GM18498 (cell line): ENCODE measurements around the gene CDC25B.
"Not testable (repeated sequence)": the region's sequence is repeated elsewhere in the genome, so short reads cannot be mapped to it uniquely, and the experiment has no call there.

Experiments
- ATAC-seq: cut with Tn5 transposase; IDR thresholded peaks from one replicate; pipeline ENCODE4 v1.9.1; 2021; ENCODE audit warnings: mild to moderate bottlenecking, moderate library complexity; ENCODE audit not compliant: unreplicated experiment

The CDC25B gene

GRCh38 chr20:3784216-3784853 lies 11.8 kb upstream of the CDC25B start:
- ATAC-seq = no peak

GRCh38 chr20:3784863-3785239 lies 11.3 kb upstream of the CDC25B start:
- no peak for ATAC-seq

GRCh38 chr20:3785240-3786125 lies 10.6 kb upstream of the CDC25B start:
- no peak for ATAC-seq

- peak; percentile 34 for ATAC-seq
Observed at GRCh38 chr20:3786126-3786484, 10.0 kb upstream of the CDC25B start.

GRCh38 chr20:3786665-3787323 lies 9.3 kb upstream of the CDC25B start, which contains the start of gene CENPB:
CENPB (minus strand) TSS chr20:3786740; CDS start chr20:3786483, 257 bp downstream.
- peak; percentile 86 for ATAC-seq

- ATAC-seq = no peak
Observed at GRCh38 chr20:3787324-3788014, 8.6 kb upstream of the CDC25B start.

- no peak for ATAC-seq
Observed at GRCh38 chr20:3788685-3789155, 7.4 kb upstream of the CDC25B start.

- ATAC-seq = not testable (repeated sequence)
Observed at GRCh38 chr20:3789201-3789600, 6.9 kb upstream of the CDC25B start.

GRCh38 chr20:3794168-3794567 lies 1.9 kb upstream of the CDC25B start:
- not testable (repeated sequence) for ATAC-seq

GRCh38 chr20:3794701-3795420 lies 1.2 kb upstream of the CDC25B start:
- ATAC-seq = no peak

GRCh38 chr20:3796477-3797225 lies 541 bp downstream of the CDC25B start:
- peak; percentile 12 for ATAC-seq

- no peak for ATAC-seq
Observed at GRCh38 chr20:3797226-3797545, 1.1 kb downstream of the CDC25B start.

- ATAC-seq = no peak
Observed at GRCh38 chr20:3797592-3798372, 1.7 kb downstream of the CDC25B start.

- no peak for ATAC-seq
Observed at GRCh38 chr20:3798373-3798768, 2.3 kb downstream of the CDC25B start.

GRCh38 chr20:3798908-3799248 lies 2.8 kb downstream of the CDC25B start:
- no peak for ATAC-seq

- ATAC-seq = no peak
Observed at GRCh38 chr20:3800256-3800877, 4.3 kb downstream of the CDC25B start.

- ATAC-seq = no peak
Observed at GRCh38 chr20:3800878-3801260, 4.8 kb downstream of the CDC25B start.

GRCh38 chr20:3801299-3801698 lies 5.2 kb downstream of the CDC25B start:
- no peak for ATAC-seq

- ATAC-seq = no peak
Observed at GRCh38 chr20:3801846-3802245, 5.7 kb downstream of the CDC25B start.
